Uterus (tissue), 4 donors: Measurements from ENCODE around the gene LHCGR. TPM values are rescaled to one million over a fixed set of nuclear protein-coding genes. Genes with fewer than 3 reads are reported as not detected.

ENCODE experiments used
- DNase-seq, 2 donors: peaks; one replicate each; pipeline ENCODE4 v3.0.0-alpha.2; 2019 to 2020
- H3K27ac ChIP-seq, 2 donors: fragments of 200-600 bp; sonication (generic); 1 replicate in 1 of 2; 2 replicates in 1 of 2; pipeline ENCODE4 v1.5.1; 2016 to 2018
- H3K27me3 ChIP-seq, 2 donors: fragments of 200-600 bp; sonication (generic); one replicate each; pipeline ENCODE4 v1.5.1; 2018 to 2019; ENCODE audit warnings: control low read depth in 1 of 2
- H3K36me3 ChIP-seq, 2 donors: fragments of 200-600 bp; sonication (generic); one replicate each; pipeline ENCODE4 v1.5.1; 2019; ENCODE audit warnings: control low read depth in 1 of 2
- H3K4me1 ChIP-seq, 2 donors: fragments of 200-600 bp; sonication (generic); one replicate each; pipeline ENCODE4 v1.5.1; 2018 to 2019; ENCODE audit warnings: control low read depth in 1 of 2
- H3K4me3 ChIP-seq, 2 donors: fragments of 200-600 bp; sonication (generic); 1 replicate in 1 of 2; 2 replicates in 1 of 2; pipeline ENCODE4 v1.5.1; 2018 to 2019; ENCODE audit warnings: mild to moderate bottlenecking in 1 of 2
- H3K9me3 ChIP-seq, 2 donors: fragments of 200-600 bp; sonication (generic); one replicate each; pipeline ENCODE4 v1.5.1; 2019; ENCODE audit warnings: control low read depth in 1 of 2
- POLR2A ChIP-seq, 2 donors: fragments of 450-650 bp; IDR thresholded peaks; one replicate each; pipeline ENCODE4 v1.6.1; 2016; ENCODE audit warnings: antibody characterized with exemption in 2 of 2, mild to moderate bottlenecking in 1 of 2, moderate library complexity in 1 of 2
- intact Hi-C: fragments of 100-400 bp; cut with DNase I; formaldehyde crosslinking; loops from one replicate; pipeline ENCODE4 v1.15.1; 2023; ENCODE audit warnings: low total_unique reads
- small RNA-seq: library from RNA; depleted of rRNA; stranded (forward); fragments of <200 nt; gene quantifications from one replicate; pipeline ENCODE3, GENCODE V24; 2016
- total RNA-seq, 4 donors: library from RNA; depleted of rRNA in 3 of 4; stranded (reverse); fragments of >200 nt in 3 of 4; gene quantifications; one replicate each; pipeline versions ENCODE4 v1.1.0 to v1.2.4, GENCODE V29; 2014 to 2023
- TF ChIP-seq, protein P1 (sequence below), 4 experiments: fragments of 200-600 bp in 2 of 4; fragments of 450-650 bp in 2 of 4; sonication (generic) in 2 of 4; IDR thresholded peaks; one replicate each; pipeline ENCODE4 v1.5.1; 2016 to 2019; ENCODE audit warnings: antibody characterized with exemption in 4 of 4, mild to moderate bottlenecking in 2 of 4, moderate library complexity in 1 of 4
- donor health status: DM: yes; HTN: yes; CAD: no.

LHCGR gene
- total RNA-seq, 4 donors from 2014 or later, result 0.48 TPM; not detected in 3

DNA sequence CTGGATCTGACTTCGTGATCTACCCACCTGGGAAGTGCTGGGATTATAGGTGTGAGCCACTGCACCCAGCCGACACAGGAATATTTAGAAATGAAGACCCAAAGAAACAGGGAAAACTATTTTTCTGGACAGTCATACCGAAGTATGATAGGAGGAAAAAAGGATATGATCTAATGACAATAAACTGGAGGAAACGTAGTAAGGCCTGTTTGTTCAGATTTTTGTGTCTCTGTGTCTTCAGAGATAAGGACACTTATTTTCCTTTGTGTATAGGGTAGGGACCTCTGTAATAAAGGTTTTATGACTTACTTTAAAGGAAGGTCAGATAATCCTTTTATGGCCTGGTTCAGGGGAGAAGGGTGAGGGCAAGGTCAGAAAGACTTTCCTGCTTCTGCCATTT lies 81.9 kb downstream of the LHCGR start:
- Histone ChIP-seq H3K4me3 (no peak overlapping the region), H3K4me1 (no peaks in the 10 kb centered on the region), H3K36me3 (no peaks in the 10 kb centered on the region), H3K27ac (no peak overlapping the region), H3K27me3 (no peaks in the 10 kb centered on the region), H3K9me3 (no peaks in the 10 kb centered on the region)
- DNase-seq, result no peak
- TF ChIP-seq, protein P1, sequence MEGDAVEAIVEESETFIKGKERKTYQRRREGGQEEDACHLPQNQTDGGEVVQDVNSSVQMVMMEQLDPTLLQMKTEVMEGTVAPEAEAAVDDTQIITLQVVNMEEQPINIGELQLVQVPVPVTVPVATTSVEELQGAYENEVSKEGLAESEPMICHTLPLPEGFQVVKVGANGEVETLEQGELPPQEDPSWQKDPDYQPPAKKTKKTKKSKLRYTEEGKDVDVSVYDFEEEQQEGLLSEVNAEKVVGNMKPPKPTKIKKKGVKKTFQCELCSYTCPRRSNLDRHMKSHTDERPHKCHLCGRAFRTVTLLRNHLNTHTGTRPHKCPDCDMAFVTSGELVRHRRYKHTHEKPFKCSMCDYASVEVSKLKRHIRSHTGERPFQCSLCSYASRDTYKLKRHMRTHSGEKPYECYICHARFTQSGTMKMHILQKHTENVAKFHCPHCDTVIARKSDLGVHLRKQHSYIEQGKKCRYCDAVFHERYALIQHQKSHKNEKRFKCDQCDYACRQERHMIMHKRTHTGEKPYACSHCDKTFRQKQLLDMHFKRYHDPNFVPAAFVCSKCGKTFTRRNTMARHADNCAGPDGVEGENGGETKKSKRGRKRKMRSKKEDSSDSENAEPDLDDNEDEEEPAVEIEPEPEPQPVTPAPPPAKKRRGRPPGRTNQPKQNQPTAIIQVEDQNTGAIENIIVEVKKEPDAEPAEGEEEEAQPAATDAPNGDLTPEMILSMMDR (IDR thresholded peaks at IDR 0.05), result no peak
- no peak for TF ChIP-seq POLR2A (IDR thresholded peaks at IDR 0.05)
- intact Hi-C loops, result no loop called here

DNA sequence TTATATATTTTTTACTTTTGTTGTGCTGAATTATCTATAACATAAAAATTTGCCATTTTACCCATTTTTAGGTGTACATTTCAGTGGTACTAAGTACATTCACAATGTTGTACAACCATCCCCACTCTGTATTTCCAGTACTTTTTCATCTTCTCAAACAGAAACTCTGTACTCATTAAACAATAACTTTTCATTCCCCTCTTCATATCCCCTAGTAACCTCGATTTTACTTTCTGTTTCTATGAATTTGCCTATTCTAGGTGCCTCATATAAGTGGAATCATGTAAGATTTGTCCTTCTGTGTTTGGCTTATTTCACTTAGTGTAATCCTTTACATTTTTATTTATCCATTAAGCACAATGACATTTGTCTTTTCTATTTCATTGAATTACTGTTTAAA lies 86.5 kb downstream of the LHCGR start:
- H3K9me3 ChIP-seq, result no peaks in the 10 kb centered on the region
- H3K36me3 ChIP-seq, result peaks cover 0 to 3% of the 10 kb centered on the region in 2 donors
- no peaks in the 10 kb centered on the region for H3K4me1 ChIP-seq
- DNase-seq, result no peak
- TF ChIP-seq, protein P1 (IDR thresholded peaks at IDR 0.05), result no peak
- no peak for TF ChIP-seq POLR2A (IDR thresholded peaks at IDR 0.05)
- no peak overlapping the region for H3K27ac ChIP-seq
- no peaks in the 10 kb centered on the region for H3K27me3 ChIP-seq
- H3K4me3 ChIP-seq, result no peak overlapping the region
- intact Hi-C loops, result no loop called here

DNA sequence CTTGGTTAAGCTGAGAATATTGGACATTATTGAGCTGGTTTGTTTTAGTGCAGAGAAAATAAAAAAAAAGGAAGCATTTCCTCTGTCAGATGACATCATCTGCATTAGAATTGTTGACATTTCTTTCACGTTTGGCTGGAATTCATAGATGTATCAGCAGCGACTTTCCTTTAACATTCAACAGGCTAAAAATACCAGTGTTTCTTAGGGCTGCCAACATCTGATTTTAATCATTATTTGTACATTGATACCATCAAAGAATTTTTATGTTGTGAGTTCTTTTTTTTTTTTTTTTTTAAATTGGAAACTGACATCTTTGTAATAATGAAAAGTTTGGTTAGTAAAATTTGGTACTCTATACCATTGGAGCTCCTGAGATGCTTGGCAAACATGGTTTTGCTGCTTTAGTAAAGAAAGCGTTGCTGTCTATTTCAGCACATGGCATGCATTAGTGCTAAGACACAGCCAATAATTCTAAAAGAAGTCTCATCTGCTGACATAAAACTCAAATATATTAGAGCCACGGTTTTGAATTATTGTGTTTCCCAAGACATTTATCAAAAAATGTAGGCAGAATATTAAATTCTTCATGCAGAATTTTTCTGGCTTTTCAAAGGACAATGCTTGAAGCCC lies 104.2 kb downstream of the LHCGR start:
- Histone ChIP-seq H3K36me3 (no peaks in the 10 kb centered on the region), H3K4me1 (no peaks in the 10 kb centered on the region), H3K9me3 (no peaks in the 10 kb centered on the region), H3K27ac (no peak overlapping the region), H3K27me3 (no peaks in the 10 kb centered on the region), H3K4me3 (no peak overlapping the region)
- intact Hi-C loops, result no loop called here
- TF ChIP-seq, protein P1 (IDR thresholded peaks at IDR 0.05), result no peak
- TF ChIP-seq POLR2A (IDR thresholded peaks at IDR 0.05), result no peak
- no peak for DNase-seq

DNA sequence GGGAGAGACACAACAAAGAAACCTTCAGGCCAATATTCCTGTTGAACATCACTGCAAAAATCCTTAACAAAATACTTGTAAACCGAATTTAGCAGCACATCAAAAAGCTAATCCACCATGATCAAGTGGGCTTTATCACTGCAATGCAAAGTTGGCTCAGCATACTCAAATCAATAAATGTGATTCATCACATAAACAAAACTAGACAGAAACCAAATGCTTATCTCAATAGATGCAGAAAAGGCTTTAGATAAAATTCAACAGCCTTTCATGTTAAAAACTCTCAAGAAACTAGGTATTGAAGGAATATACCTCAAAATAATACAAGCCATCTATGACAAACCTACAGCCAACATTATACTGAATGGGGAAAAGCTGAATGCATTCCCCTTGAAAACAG lies 117.3 kb downstream of the LHCGR start:
- no peak for TF ChIP-seq POLR2A (IDR thresholded peaks at IDR 0.05)
- TF ChIP-seq, protein P1 (IDR thresholded peaks at IDR 0.05), result no peak
- intact Hi-C loops, result no loop called here
- Histone ChIP-seq H3K9me3 (no peaks in the 10 kb centered on the region), H3K36me3 (no peaks in the 10 kb centered on the region), H3K27me3 (no peaks in the 10 kb centered on the region), H3K4me3 (no peak overlapping the region), H3K27ac (no peak overlapping the region), H3K4me1 (no peaks in the 10 kb centered on the region)
- DNase-seq, result no peak

Small RNA genes lying within 50 kb of the gene (small RNA-seq; reads per million reads assigned to genes)
- not detected for gene ELOBP3

Other genes starting within 250 kb of the LHCGR start
- gene STON1, start 225.6 kb downstream of the LHCGR start, total RNA-seq, result 10 to 100 TPM; 55.6 to 75.3 (median 65.8) TPM
- 10 to 100 TPM in 2 of 4 donors, under 1 TPM in 1, not detected in 1; 0.35 to 86.8 (median 66.9) TPM for gene GTF2A1L, start 137.9 kb downstream of the LHCGR start, total RNA-seq